Measurements from ENCODE around the gene EPHB2.
"Not testable (repeated sequence)": the region's sequence is repeated elsewhere in the genome, so short reads cannot be mapped to it uniquely, and the experiment has no call there.

The EPHB2 gene

DNA sequence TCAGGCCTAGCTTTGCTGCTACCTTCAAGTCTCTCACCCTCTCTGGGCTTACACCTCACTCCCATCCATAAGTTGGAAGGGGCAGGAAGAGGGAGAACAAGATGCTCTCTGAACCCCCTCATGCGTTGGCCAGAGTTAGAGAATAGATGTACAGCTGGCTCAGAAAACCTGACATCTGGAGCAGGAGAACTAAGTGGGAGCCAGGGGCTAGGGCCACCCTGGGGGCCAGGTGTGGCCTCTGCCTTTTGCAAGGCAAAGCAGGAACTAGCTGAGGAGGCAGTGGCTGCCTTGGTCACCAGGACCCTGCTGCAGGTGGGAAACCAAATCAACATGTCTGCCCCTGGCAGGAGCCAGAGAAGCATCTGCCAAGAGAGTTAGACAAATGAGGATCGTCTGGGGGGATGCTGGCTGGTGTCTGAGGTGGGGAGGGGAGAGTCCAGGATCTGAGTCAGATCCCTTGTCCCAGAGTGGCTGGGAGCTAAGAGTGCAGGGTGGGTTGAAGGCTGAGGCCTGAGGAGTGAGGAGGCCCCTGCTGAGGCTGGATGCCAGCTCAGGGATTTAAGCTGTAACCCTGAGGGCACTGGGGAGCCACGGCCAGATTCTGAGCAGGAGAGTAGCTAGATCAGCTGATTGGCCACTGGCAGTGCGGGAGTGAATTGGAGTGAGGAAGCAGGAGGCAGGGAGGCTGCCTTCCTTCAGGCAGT, 115.0 kb downstream of the EPHB2 start:
- in situ Hi-C loops (cut with MboI; ENCODE audit: low pct_unique_long_range_greater_than_20kb, low sequenced_read_pairs) = no loop called here
- DNase-seq = no peak

GRCh38 chr1:22826604-22827580, 116.3 kb downstream of the EPHB2 start:
- in situ Hi-C loops (cut with MboI; ENCODE audit: low pct_unique_long_range_greater_than_20kb, low sequenced_read_pairs) = no loop called here
- DNase-seq = no peak

GRCh38 chr1:22827666-22828483, 117.2 kb downstream of the EPHB2 start:
- no peak for DNase-seq

GRCh38 chr1:22828484-22829308, 118.1 kb downstream of the EPHB2 start:
- in situ Hi-C loops (cut with MboI; ENCODE audit: low pct_unique_long_range_greater_than_20kb, low sequenced_read_pairs) = no loop called here
- DNase-seq = no peak

More at GRCh38 chr1:22827666-22828483, 117.2 kb downstream of the EPHB2 start:
- in situ Hi-C loops (cut with MboI; ENCODE audit: low pct_unique_long_range_greater_than_20kb, low sequenced_read_pairs) = no loop called here

DNA sequence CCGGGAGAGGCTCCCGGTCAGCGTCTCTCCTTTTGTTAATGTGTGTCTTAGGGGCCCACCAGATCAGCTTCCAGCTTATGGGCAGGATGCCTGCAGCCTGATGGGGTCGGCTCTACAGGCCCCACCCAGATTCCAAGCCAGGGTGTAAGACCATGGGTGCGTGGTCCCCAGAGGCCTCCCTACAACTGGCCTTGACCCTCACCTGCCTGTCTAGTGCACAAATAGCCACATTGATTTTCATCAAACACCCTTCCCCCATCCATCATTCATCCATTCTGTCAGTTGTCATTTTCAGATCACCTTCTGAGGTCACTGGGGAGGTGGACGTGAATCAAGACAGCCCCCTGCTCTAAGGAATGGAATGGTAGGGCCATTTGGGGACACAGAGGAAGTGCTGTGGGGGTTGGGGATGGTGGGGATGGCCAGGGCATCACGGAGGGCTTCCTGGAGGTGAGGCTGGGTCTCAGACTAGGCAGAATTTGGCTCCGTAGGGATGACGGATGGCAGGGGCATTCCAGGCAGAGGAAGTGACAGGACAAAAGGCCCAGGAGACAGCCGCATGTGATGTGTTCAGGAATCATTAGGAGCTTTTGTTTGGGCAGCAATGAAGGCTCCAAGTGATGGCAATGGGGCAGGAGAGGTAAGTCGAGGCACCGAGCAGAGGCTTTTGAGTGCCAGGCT, 118.8 kb downstream of the EPHB2 start:
- DNase-seq = no peak
- in situ Hi-C loops (cut with MboI; ENCODE audit: low pct_unique_long_range_greater_than_20kb, low sequenced_read_pairs) = no loop called here

- in situ Hi-C loops (cut with MboI; ENCODE audit: low pct_unique_long_range_greater_than_20kb, low sequenced_read_pairs) = no loop called here
- DNase-seq = no peak
Observed at GRCh38 chr1:22830041-22830566, 119.5 kb downstream of the EPHB2 start.

DNA sequence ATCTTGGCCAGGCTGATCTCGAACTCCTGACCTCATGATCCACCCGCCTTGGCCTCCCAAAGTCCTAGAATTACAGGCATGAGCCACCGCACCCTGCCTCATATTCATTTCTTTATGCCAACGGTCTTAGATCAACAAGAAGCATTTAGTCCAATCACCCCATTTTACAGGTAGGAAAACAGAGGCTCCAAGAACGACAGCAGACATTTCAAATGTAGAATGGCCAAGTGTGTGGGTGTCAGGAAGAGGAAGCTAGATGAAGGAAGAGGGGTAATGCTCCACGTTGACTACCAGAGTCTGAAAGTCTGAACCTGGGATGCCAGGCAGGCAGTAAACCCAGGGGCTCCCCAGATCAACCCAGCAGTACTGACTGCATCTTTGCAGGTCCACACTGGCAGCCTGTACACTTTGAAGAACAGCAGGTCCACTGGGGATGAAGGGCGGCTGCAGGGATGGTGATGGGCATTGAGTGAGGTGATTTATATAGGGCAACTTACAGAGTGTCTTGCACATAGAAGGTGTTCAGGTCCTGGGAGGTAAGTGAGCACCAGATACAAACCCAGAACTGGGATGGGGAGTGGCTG, 120.2 kb downstream of the EPHB2 start:
- DNase-seq = no peak
- in situ Hi-C loops (cut with MboI; ENCODE audit: low pct_unique_long_range_greater_than_20kb, low sequenced_read_pairs) = no loop called here

DNA sequence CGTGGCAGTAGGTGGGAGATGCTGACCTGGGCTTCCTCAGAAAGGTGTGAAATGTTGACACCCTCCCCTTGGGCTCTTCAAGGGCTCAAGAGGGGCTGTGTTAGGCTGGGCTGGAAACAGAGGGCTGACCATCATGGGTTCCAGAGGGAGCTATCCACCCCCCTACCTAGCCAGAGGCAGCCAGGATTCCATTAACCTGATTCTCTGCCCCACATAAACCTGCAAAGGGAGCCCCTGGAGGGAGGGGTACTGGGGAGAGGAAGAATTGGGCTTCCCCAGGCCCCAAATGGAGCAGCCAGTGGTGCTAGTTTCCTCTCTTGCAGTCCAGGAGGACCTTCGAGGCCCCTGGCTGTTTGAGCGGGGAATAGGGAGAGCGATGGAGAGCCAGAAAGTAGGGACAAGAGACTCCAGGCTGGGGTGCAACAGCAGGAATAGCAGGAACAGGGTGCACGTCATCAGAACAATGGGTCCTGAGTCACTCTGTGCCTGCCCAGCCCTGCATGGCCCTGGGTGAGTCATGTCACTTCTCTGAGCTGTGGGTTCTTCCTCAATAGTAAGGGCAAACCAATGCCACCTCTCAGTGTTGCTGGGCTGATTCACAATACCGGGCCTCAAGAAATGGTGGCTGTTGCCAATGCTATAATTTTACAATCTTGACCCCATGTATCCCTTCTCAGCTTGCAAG, 121.2 kb downstream of the EPHB2 start:
- in situ Hi-C loops (cut with MboI; ENCODE audit: low pct_unique_long_range_greater_than_20kb, low sequenced_read_pairs) = no loop called here
- no peak for DNase-seq

- in situ Hi-C loops (cut with MboI; ENCODE audit: low pct_unique_long_range_greater_than_20kb, low sequenced_read_pairs) = no loop called here
- no peak for DNase-seq
Observed at GRCh38 chr1:22832414-22832786, 121.8 kb downstream of the EPHB2 start.

GRCh38 chr1:22833699-22834098, 123.1 kb downstream of the EPHB2 start:
- in situ Hi-C loops (cut with MboI; ENCODE audit: low pct_unique_long_range_greater_than_20kb, low sequenced_read_pairs) = no loop called here
- DNase-seq = no peak

- in situ Hi-C loops (cut with MboI; ENCODE audit: low pct_unique_long_range_greater_than_20kb, low sequenced_read_pairs); DNase-seq: not testable (repeated sequence)
Observed at GRCh38 chr1:22834420-22834819, 123.8 kb downstream of the EPHB2 start.

- no peak for DNase-seq
- in situ Hi-C loops (cut with MboI; ENCODE audit: low pct_unique_long_range_greater_than_20kb, low sequenced_read_pairs) = no loop called here
Observed at GRCh38 chr1:22835636-22836319, 125.1 kb downstream of the EPHB2 start.

GRCh38 chr1:22836850-22837249, 126.2 kb downstream of the EPHB2 start:
- no peak for DNase-seq
- in situ Hi-C loops (cut with MboI; ENCODE audit: low pct_unique_long_range_greater_than_20kb, low sequenced_read_pairs) = no loop called here

- DNase-seq = no peak
- in situ Hi-C loops (cut with MboI; ENCODE audit: low pct_unique_long_range_greater_than_20kb, low sequenced_read_pairs) = no loop called here
Observed at GRCh38 chr1:22837332-22837731, 126.7 kb downstream of the EPHB2 start.

DNA sequence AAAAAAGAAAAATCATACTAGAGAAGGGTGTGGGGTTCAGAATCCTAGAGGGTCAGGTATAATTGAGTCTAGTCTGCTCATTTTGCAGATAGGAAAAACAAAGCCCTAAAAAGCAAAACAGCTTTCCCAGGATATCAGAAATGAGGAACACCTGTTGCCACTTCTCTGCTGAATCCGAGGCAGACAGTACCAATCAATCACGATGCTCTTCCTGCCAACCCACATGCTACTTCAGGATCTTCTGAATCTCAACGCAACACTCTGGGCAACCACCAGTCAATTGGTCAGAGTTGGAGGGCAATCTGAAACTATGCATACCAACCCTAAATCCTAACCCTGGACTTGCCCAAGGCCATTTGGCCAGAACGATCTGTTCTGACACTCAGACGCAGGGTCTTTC, 128.3 kb downstream of the EPHB2 start:
- in situ Hi-C loops (cut with MboI; ENCODE audit: low pct_unique_long_range_greater_than_20kb, low sequenced_read_pairs) = no loop called here
- no peak for DNase-seq

GRCh38 chr1:22839806-22840205, 129.2 kb downstream of the EPHB2 start:
- in situ Hi-C loops (cut with MboI; ENCODE audit: low pct_unique_long_range_greater_than_20kb, low sequenced_read_pairs) = no loop called here
- no peak for DNase-seq

GRCh38 chr1:22841142-22841541, 130.5 kb downstream of the EPHB2 start:
- in situ Hi-C loops (cut with MboI; ENCODE audit: low pct_unique_long_range_greater_than_20kb, low sequenced_read_pairs) = no loop called here

More at GRCh38 chr1:22841142-22841541, 130.5 kb downstream of the EPHB2 start:
- no peak for DNase-seq
